ENCODE results near the gene MAP3K14.

The MAP3K14 gene

DNA sequence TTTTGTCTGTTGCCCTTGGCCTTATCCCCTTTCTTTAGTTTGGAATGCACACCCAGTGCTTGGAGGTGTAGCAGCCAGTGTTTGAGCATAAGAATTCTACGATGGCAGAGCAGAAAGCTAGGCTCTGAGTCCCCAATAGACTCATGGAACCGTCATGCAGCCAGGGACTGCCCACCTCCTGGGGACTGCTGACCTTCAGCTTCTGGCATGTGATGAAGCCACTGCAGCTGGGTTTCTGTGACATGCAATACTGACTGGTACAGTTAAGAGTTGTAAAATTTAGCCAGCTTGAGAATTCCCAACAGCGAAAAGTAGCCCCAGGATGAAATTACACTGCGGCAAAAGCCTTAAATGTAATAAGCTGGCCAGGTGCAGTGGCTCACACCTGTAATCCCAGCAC, 9.0 kb upstream of the MAP3K14 start:
- no peak for DNase-seq (ENCODE audit: low read depth)
- H3K4me3 ChIP-seq (ENCODE audit: low read length): no peak overlapping the region
- TF ChIP-seq, protein P1, sequence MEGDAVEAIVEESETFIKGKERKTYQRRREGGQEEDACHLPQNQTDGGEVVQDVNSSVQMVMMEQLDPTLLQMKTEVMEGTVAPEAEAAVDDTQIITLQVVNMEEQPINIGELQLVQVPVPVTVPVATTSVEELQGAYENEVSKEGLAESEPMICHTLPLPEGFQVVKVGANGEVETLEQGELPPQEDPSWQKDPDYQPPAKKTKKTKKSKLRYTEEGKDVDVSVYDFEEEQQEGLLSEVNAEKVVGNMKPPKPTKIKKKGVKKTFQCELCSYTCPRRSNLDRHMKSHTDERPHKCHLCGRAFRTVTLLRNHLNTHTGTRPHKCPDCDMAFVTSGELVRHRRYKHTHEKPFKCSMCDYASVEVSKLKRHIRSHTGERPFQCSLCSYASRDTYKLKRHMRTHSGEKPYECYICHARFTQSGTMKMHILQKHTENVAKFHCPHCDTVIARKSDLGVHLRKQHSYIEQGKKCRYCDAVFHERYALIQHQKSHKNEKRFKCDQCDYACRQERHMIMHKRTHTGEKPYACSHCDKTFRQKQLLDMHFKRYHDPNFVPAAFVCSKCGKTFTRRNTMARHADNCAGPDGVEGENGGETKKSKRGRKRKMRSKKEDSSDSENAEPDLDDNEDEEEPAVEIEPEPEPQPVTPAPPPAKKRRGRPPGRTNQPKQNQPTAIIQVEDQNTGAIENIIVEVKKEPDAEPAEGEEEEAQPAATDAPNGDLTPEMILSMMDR (IDR thresholded peaks at IDR 0.05; ENCODE audit: insufficient read depth, low read depth, low read length, missing control alignments): no peak

DNA sequence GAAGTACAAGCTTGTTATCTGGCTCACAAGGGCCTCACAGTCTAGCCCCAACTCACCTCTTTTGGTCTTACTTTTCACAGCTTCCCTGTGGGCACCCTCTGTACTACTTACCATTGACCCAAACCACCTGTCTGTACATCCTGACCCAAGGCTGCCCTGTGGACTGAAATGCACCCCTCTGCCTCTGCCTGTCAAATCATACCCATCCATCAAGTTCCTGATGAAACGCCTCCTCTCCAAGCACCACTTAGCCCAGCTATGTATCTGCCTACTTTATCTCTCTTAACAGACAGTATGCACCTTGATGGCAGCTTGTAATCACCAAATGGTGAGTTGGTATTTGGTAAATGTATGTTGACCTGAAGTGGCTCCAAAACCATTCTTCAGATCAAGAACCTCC, 7.5 kb upstream of the MAP3K14 start:
- TF ChIP-seq, protein P1 (IDR thresholded peaks at IDR 0.05; ENCODE audit: insufficient read depth, low read depth, low read length, missing control alignments): no peak
- DNase-seq (ENCODE audit: low read depth): no peak
- H3K4me3 ChIP-seq (ENCODE audit: low read length): no peak overlapping the region

DNA sequence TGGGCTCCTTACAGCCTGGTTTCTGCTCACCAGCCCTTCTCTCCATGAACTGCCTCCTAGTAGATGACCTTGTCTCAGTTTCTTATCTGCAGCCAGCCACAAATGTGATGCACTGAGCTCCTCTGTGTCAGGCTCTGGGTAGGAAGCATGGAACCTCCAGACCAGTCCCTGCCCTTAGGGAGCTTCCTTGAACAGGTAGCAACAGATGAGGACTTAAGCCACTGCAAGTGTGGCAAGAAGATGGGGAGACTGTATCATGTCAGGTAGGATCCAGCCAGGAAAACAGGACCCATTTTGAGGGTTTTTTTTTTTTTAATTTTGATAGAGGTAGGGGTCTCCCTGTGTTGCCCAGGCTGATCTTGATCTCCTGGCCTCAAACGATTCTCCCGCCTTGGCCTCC, 5.3 kb upstream of the MAP3K14 start:
- no peak overlapping the region for H3K4me3 ChIP-seq (ENCODE audit: low read length)

DNA sequence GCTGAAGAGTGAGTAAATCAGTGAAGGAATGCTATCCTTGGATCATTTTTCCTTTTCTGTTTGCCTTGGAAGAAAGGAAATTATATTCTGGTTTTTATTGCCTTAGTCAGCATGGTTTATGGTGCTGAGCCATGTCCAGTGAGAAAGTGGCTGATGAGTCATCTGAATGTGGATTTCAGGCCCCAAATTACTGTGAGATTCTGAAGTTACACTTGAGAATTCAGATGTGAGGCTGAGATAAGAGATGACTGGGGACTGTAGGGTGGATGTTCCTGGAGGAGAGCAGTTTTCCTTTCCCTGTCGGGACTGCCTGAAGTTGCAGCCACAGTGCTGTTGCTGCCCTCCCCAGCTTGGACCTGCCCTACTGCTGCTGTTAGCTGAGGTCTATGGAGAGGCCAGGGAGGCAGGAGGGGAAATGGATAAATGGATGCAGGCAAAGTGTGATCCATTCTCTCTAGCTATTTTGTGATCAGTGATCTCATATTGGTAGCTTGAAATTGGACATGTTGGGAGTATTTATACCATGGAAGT, 4.2 kb upstream of the MAP3K14 start:
- TF ChIP-seq, protein P1 (IDR thresholded peaks at IDR 0.05; ENCODE audit: insufficient read depth, low read depth, low read length, missing control alignments): no peak
- DNase-seq (ENCODE audit: low read depth): peak; percentile 79
- H3K4me3 ChIP-seq (ENCODE audit: low read length): no peak overlapping the region

More for the DNA sequence above, 5.3 kb upstream of the MAP3K14 start:
- TF ChIP-seq, protein P1 (IDR thresholded peaks at IDR 0.05; ENCODE audit: insufficient read depth, low read depth, low read length, missing control alignments): no peak
- no peak for DNase-seq (ENCODE audit: low read depth)

DNA sequence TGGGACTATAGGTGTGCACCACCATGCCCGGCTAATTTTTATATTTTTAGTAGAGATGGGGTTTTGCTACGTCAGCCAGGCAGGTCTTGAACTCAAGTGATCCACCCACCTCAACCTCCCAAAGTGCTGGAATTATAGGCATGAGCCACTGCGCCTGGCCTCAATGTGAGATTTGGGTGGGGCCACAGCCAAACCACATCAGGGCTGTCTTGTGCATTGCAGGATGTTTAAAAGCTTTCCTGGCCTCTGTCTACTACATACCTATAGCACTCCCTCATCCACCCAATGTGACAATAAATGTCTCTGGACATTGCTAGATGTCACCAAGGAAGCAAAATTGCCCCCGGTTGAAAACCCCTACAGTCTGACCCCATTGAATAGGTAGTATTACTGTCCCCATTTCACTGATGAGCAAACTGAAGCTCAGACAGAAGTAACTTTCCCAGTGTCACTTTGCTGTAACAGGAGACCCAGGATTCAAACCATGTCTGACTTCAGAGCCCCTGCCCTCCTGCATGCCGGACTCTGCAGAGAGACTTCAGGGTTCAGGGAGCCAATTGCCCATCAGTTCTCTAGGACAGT, 3.6 kb upstream of the MAP3K14 start:
- TF ChIP-seq, protein P1 (IDR thresholded peaks at IDR 0.05; ENCODE audit: insufficient read depth, low read depth, low read length, missing control alignments): no peak
- H3K4me3 ChIP-seq (ENCODE audit: low read length): no peak overlapping the region
- no peak for DNase-seq (ENCODE audit: low read depth)

DNA sequence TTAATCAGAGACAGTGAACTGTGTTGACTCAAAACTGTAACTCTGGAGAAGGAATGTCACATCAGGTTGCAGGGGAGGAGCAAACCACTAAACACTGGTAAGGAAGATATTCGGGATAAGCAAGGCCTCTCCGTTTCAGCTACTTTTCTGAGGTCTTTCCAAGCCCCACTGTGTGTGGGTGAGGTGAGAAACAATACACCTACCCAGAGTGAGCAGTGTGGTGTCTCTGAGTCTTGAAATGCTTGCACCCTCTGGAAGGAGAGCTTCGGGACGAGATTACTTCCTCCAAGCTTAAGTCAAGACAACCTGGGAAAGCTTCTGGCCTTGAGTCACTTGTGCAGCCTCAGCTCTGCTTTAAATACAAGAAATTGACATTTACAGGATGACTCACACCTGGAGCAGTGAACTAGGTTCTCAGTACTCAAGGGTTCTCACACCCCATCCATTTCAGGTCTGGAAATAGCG, 2.5 kb upstream of the MAP3K14 start:
- H3K4me3 ChIP-seq (ENCODE audit: low read length): no peak overlapping the region
- TF ChIP-seq, protein P1 (IDR thresholded peaks at IDR 0.05; ENCODE audit: insufficient read depth, low read depth, low read length, missing control alignments): no peak
- peak; percentile 88 for DNase-seq (ENCODE audit: low read depth)
